ENCODE results near the gene IQSEC2.
A peak's percentile ranks its signal among the peaks of the same experiment; 100 is the strongest.

The IQSEC2 gene

GRCh38 chrX:53281321-53281822 lies at the start of gene IQSEC2:
Gene IQSEC2 (minus strand): TSS chrX:53281584.
- H3K27me3 Mint-ChIP-seq, result no peaks in the 10 kb centered on the region
- ATAC-seq (replicated peaks; ENCODE audit: extremely low read depth, poor library complexity, severe bottlenecking) (no peak), DNase-seq (ENCODE audit: low spot score in 2 of 2) (no peak)
- peak within 1 kb of the TSS; percentile 29 for H3K27ac Mint-ChIP-seq (ENCODE audit: low read depth)
- no peak within 1 kb of the TSS for H3K4me3 Mint-ChIP-seq
- H3K36me3 Mint-ChIP-seq (ENCODE audit: insufficient read depth), result peaks cover 2% of the 10 kb centered on the region
- H3K4me1 Mint-ChIP-seq, result peaks cover 14% of the 10 kb centered on the region
- no peaks in the 10 kb centered on the region for H3K9me3 Mint-ChIP-seq

DNA sequence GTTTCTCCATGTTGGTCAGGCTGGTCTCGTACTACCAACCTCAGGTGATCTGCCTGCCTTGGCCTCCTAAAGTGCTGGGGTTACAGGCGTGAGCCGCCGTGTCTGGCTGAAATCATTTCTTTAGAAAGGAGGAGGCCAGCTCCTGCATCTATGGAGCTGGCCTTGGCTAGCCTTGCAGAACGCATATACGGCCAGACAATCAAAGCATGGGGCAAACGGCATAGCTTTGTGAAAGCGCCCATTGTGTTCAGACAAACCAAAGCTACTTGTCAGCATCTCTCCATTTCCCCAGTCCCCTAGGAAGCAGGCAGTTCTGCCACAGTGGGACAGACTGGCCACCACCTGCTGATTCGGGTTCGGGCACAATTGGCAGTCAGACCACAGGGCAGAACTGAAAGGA lies 48.9 kb upstream of the IQSEC2 start:
- H3K9me3 Mint-ChIP-seq, result no peaks in the 10 kb centered on the region
- peaks cover 35% of the 10 kb centered on the region for H3K27me3 Mint-ChIP-seq
- H3K4me1 Mint-ChIP-seq, result no peaks in the 10 kb centered on the region

DNA sequence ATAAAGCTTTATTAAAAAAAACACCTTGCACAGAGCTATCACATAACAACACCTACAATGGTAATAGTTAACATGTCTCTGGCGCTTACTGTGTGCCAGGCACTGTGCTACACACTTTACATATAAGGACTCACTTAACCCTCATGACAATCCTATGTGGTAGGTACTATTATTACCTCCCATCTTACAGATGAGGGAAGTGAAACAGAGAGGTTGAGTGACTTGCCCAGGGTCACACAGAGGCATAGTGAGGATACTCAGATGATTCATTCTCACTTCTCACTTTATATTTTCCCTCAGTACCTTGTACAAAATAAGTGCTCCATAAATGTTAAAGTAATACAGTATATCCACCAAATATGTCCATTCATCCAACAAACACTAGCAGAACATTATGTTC lies 43.4 kb upstream of the IQSEC2 start:
- peaks cover 19% of the 10 kb centered on the region for H3K27me3 Mint-ChIP-seq
- no peak for ATAC-seq (replicated peaks; ENCODE audit: extremely low read depth, poor library complexity, severe bottlenecking)

More for the DNA sequence above, 48.9 kb upstream of the IQSEC2 start:
- DNase-seq (ENCODE audit: low spot score in 2 of 2) (no peak), ATAC-seq (replicated peaks; ENCODE audit: extremely low read depth, poor library complexity, severe bottlenecking) (no peak)
- no peak overlapping the region for H3K4me3 Mint-ChIP-seq
- no peak overlapping the region for H3K27ac Mint-ChIP-seq (ENCODE audit: low read depth)
- no peaks in the 10 kb centered on the region for H3K36me3 Mint-ChIP-seq (ENCODE audit: insufficient read depth)

GRCh38 chrX:53324085-53324484 lies 42.7 kb upstream of the IQSEC2 start:
- peaks cover 2% of the 10 kb centered on the region for H3K36me3 Mint-ChIP-seq (ENCODE audit: insufficient read depth)
- no peak overlapping the region for H3K4me3 Mint-ChIP-seq
- no peaks in the 10 kb centered on the region for H3K9me3 Mint-ChIP-seq
- DNase-seq (ENCODE audit: low spot score in 2 of 2), result no peak
- no peak for ATAC-seq (replicated peaks; ENCODE audit: extremely low read depth, poor library complexity, severe bottlenecking)
- H3K27me3 Mint-ChIP-seq, result peaks cover 26% of the 10 kb centered on the region
- no peak overlapping the region for H3K27ac Mint-ChIP-seq (ENCODE audit: low read depth)
- H3K4me1 Mint-ChIP-seq, result peaks cover 18% of the 10 kb centered on the region

More for the DNA sequence above, 43.4 kb upstream of the IQSEC2 start:
- peaks cover 14% of the 10 kb centered on the region for H3K4me1 Mint-ChIP-seq
- no peak for DNase-seq (ENCODE audit: low spot score in 2 of 2)
- H3K9me3 Mint-ChIP-seq, result no peaks in the 10 kb centered on the region
- H3K27ac Mint-ChIP-seq (ENCODE audit: low read depth), result no peak overlapping the region
- H3K4me3 Mint-ChIP-seq, result no peak overlapping the region
- peaks cover 2% of the 10 kb centered on the region for H3K36me3 Mint-ChIP-seq (ENCODE audit: insufficient read depth)

- peaks cover 35% of the 10 kb centered on the region for H3K27me3 Mint-ChIP-seq
- H3K4me3 Mint-ChIP-seq, result no peak overlapping the region
- H3K27ac Mint-ChIP-seq (ENCODE audit: low read depth), result no peak overlapping the region
- ATAC-seq (replicated peaks; ENCODE audit: extremely low read depth, poor library complexity, severe bottlenecking), result no peak
- H3K9me3 Mint-ChIP-seq, result no peaks in the 10 kb centered on the region
- peaks cover 18% of the 10 kb centered on the region for H3K4me1 Mint-ChIP-seq
- peaks cover 2% of the 10 kb centered on the region for H3K36me3 Mint-ChIP-seq (ENCODE audit: insufficient read depth)
- DNase-seq (ENCODE audit: low spot score in 2 of 2), result no peak
Observed at GRCh38 chrX:53323196-53323595, 41.8 kb upstream of the IQSEC2 start.

GRCh38 chrX:53321943-53322497 lies 40.6 kb upstream of the IQSEC2 start:
- Mint-ChIP-seq H3K4me1 (peaks cover 23% of the 10 kb centered on the region), H3K27me3 (peaks cover 42% of the 10 kb centered on the region), H3K4me3 (peak overlapping the region; percentile 81), H3K9me3 (no peaks in the 10 kb centered on the region), H3K36me3 (ENCODE audit: insufficient read depth) (peaks cover 2% of the 10 kb centered on the region), H3K27ac (ENCODE audit: low read depth) (peak overlapping the region; percentile 36)
- DNase-seq (ENCODE audit: low spot score in 2 of 2) (no peak), ATAC-seq (replicated peaks; ENCODE audit: extremely low read depth, poor library complexity, severe bottlenecking) (no peak)

DNA sequence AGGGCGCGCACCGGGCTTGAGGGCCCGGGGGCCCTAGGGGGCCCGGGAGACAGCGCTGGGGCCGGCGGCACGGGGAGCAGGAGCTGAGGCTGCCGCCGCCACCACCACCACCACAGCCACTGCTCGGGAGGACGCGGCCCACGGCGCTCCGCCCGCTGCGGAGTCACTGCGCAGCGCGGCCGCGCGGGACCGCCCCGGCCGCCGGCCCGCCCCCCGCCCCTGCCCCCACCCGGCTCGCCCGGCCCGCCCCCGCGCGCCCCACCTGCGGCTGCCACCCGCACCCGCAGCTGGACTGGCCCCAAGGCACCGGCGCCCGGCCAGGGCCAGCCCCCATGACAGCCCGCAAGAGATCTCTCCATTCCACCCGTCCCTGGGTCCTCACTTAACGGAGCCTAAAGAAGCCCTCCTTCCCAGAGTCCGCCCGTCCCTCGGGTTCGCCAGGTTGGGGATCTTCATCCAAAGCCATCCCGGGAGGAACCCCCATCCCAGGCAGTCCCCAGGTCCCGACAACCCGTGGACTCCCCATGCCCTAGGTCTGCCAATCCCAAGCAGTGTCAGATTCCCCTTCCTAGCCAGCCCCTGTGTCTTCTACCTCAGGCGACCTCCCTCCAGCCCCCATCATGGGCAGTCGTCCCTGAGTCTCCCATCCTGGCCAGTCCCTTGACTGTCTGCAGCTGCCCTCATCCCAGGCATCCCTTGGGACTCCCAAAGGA lies 40.0 kb upstream of the IQSEC2 start:
- H3K36me3 Mint-ChIP-seq (ENCODE audit: insufficient read depth), result peaks cover 2% of the 10 kb centered on the region
- no peak for DNase-seq (ENCODE audit: low spot score in 2 of 2)
- H3K27me3 Mint-ChIP-seq, result peaks cover 42% of the 10 kb centered on the region

GRCh38 chrX:53320543-53321229 lies 39.3 kb upstream of the IQSEC2 start:
- peaks cover 42% of the 10 kb centered on the region for H3K27me3 Mint-ChIP-seq
- ATAC-seq (replicated peaks; ENCODE audit: extremely low read depth, poor library complexity, severe bottlenecking) (peak; percentile 44), DNase-seq (ENCODE audit: low spot score in 2 of 2) (no peak)
- H3K4me1 Mint-ChIP-seq, result peaks cover 23% of the 10 kb centered on the region
- peak overlapping the region; percentile 82 for H3K4me3 Mint-ChIP-seq
- peaks cover 2% of the 10 kb centered on the region for H3K36me3 Mint-ChIP-seq (ENCODE audit: insufficient read depth)
- H3K27ac Mint-ChIP-seq (ENCODE audit: low read depth), result no peak overlapping the region
- no peaks in the 10 kb centered on the region for H3K9me3 Mint-ChIP-seq

More for the DNA sequence above, 40.0 kb upstream of the IQSEC2 start:
- no peaks in the 10 kb centered on the region for H3K9me3 Mint-ChIP-seq
- peak overlapping the region; percentile 36 for H3K27ac Mint-ChIP-seq (ENCODE audit: low read depth)
- peak overlapping the region; percentile 82 for H3K4me3 Mint-ChIP-seq
- ATAC-seq (replicated peaks; ENCODE audit: extremely low read depth, poor library complexity, severe bottlenecking), result peak; percentile 44
- H3K4me1 Mint-ChIP-seq, result peaks cover 23% of the 10 kb centered on the region

DNA sequence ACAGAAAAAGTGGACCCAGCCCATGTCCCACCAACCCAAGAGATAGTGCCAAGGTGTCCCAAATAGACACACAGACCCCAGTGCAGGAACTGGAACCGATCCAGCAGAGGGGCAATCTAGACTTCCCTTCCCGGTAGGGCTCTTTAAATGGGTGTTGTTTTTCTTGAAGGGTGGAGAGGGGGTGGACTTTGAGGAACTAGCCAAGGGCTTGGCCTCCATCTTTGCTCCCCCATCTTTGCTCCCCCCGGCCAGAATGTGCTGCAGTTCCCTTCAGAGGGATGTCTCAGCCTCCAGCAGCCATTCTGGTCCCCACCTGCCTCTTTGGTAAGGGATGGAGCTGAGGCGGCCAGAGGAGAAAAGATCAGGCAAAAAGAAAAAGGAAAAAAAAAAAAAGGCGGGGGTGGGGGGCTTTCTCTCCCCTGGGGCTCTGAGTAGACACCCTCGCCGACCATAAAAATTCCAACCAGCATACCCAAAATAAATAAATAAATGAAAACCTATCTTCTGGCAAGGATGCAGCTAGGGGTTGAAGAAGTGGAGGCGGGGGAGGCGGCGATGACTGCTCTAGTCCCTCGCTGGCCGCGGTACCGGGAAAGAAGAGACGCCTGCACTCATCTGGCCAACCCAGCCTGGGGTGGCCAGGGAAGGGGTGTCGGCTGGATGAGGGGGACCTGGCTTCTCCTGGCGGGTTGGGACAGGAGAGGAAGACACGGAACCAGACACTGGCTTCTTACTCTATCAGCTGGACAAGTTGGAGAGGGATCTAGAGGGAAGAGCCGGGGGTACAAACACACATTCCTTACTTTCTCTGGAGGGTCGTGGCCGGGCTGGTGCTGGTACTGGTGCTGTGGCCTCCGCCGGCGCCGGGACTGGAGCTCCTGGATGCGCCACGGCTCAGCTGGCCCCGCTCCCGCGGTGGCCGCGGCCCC lies 38.5 kb upstream of the IQSEC2 start:
- no peak overlapping the region for H3K27ac Mint-ChIP-seq (ENCODE audit: low read depth)
- H3K4me3 Mint-ChIP-seq, result peak overlapping the region; percentile 82
- H3K9me3 Mint-ChIP-seq, result no peaks in the 10 kb centered on the region
- H3K4me1 Mint-ChIP-seq, result peaks cover 23% of the 10 kb centered on the region
- no peak for ATAC-seq (replicated peaks; ENCODE audit: extremely low read depth, poor library complexity, severe bottlenecking)
- DNase-seq (ENCODE audit: low spot score in 2 of 2), result no peak
- peaks cover 42% of the 10 kb centered on the region for H3K27me3 Mint-ChIP-seq
- peaks cover 2% of the 10 kb centered on the region for H3K36me3 Mint-ChIP-seq (ENCODE audit: insufficient read depth)

DNA sequence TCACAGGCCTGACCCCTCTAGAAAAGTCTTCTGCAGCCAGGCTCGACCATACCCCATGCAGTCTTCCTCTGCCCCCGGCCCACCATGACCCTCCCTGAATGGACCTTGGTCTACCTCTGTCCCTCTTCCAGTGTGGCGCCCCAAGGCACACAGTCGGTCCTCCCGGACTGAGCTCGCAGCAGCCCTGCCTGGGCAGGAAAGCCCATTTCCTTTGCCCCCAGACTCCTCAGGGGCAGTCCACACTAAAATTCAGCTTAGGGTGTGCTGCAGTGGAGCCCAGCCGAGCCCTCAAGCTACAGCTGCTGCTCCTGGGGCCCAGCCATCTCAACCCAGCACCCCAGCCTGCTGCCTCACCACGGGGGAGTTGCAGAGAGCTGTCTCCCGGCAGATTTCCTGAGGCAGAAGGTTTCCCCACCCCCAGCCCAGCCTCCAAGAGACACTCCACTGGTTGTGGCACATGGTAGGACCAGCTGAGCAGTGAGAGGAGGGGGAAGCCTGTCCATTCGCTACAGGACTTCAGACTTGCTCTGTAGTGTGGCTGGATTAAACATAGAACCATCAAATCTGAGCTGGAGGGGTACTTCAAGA lies 37.5 kb upstream of the IQSEC2 start:
- no peaks in the 10 kb centered on the region for H3K9me3 Mint-ChIP-seq

DNA sequence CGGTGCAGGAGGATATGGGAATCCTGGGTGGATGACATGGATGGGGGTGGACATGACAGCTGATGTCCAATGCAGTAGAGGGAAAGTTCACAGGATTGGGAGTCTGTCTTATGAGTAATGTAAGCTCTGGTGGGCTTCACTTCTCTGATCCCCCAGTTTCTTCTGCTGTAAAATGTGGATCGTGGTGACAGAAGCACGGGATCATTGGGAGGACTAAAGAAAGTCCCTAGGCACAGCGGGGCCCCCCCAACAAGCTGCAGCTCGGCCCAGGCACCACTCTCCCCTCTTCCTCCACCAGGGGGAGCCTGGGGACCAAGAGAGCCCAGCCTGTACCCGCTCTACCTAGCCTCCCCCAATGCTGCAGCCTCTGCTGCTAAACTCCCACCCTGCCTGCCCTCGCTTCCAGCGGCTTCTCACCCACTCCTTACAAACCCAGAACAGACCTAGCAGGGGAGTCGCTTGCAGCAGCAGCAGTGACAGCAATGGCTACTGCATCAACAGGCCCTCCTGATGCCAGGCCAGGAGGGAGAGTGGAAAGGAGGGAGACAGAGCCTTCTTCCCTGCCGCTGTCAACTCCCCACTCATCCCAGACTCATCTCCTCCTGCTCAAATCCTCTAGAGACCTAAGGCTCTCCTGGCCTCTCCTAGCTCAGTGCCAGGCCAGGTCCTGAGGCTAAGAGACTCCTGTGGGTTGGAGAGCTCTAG lies 36.1 kb upstream of the IQSEC2 start:
- Mint-ChIP-seq H3K4me1 (peaks cover 23% of the 10 kb centered on the region), H3K36me3 (ENCODE audit: insufficient read depth) (peaks cover 2% of the 10 kb centered on the region), H3K27ac (ENCODE audit: low read depth) (no peak overlapping the region), H3K4me3 (no peak overlapping the region), H3K27me3 (peaks cover 41% of the 10 kb centered on the region), H3K9me3 (no peaks in the 10 kb centered on the region)
- ATAC-seq (replicated peaks; ENCODE audit: extremely low read depth, poor library complexity, severe bottlenecking), result peak; percentile 68
- peak; percentile 52 to 56 for DNase-seq (ENCODE audit: low spot score in 2 of 2)

More for the DNA sequence above, 37.5 kb upstream of the IQSEC2 start:
- Mint-ChIP-seq H3K4me3 (no peak overlapping the region), H3K36me3 (ENCODE audit: insufficient read depth) (peaks cover 2% of the 10 kb centered on the region), H3K27ac (ENCODE audit: low read depth) (no peak overlapping the region), H3K4me1 (peaks cover 23% of the 10 kb centered on the region), H3K27me3 (peaks cover 42% of the 10 kb centered on the region)
- DNase-seq (ENCODE audit: low spot score in 2 of 2), result no peak
- ATAC-seq (replicated peaks; ENCODE audit: extremely low read depth, poor library complexity, severe bottlenecking), result no peak
